HG03108 (cell line): ENCODE results near the gene SRD5A3.
"Not testable (repeated sequence)": the region's sequence is repeated elsewhere in the genome, so short reads cannot be mapped to it uniquely, and the experiment has no call there.

Experiments
- ATAC-seq: cut with Tn5 transposase; IDR thresholded peaks from one replicate; pipeline ENCODE4 v1.9.1; 2021; ENCODE audit warnings: moderate library complexity; ENCODE audit not compliant: unreplicated experiment

SRD5A3 gene

DNA sequence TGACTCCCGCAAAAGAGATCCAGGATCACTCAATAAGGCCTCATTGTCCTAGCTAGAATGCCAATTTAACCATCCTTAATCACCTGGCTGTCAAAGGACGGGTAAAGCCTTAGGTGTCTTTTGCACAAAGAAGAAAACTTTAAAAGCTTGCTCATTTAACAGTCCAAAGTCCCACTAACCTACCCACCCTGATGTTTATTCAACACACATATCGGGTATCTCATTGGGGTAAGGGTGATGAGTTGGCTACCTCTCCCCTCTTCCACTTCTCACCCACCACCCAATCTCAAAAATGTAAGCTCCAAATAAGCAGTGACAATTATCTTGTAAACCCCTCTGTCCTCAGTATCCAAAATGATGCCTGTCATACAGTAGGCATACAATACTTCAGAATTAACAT is 988 bp upstream of the SRD5A3 start:
- no peak for ATAC-seq

DNA sequence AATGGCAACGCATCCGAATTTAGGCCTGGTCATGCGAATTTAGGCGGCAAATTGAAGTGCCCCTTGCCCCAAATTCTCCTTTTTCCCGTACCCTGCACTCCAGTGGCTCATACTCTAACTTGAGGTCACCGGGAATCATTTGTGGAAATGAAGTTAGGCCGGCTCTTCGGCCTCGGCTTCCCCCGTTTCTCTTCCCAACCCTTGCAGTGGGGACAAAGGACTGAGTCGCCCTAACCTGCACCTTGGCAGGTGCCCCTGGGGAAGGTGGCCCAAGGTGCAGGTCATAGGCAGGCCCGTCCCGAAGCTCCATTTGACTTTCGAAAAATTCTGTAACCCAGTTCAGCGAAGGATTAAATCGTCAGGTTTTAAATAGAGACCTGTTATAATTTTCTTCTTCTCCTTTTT is 811 bp downstream of the SRD5A3 start:
- no peak for ATAC-seq

DNA sequence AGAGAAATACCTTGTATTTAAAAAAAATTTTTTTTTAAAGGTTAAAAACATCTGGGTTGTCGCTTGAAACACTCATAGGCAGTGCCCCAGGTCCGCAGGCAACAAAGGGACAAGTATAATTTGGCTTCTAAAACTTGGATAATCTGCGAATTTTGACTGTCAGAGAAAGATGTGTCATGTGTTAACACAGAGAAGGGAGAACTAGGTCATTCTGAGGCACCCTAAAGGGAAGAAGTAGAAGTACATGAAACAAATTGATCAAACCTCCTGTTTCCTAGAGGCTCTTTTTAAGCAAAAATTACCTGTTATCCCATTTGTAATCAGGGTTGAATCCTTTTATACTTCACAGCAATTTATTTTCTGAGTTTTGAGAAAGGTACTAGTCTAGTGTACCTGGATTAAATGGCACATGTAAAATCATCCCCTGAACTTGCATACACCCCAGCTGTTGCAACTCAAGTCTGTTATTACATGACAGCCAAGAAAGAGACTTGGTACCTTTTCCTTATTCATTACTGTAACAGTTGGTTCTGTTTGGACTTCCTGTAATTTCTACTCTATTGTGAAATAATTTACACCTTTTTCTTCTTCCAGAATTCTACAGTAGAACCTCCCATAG is 1.7 kb downstream of the SRD5A3 start:
- no peak for ATAC-seq

DNA sequence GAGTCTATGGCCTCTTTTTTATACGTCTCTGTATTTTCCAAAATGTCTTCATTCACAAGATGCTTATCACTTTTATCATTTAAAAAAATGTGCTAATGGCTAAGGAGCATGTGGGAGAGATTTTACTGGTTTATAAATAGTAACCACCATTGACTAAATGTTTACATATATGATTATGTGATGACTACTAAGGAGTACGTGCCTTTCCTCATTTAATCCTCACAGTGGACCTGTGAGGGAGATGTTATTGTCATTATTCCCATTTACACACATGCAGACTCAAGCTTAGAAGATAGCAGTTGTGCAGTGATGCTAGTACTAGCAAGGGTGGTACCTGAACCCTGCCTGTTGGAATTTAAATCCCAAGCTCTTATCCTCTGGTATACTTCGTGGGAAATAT is 2.4 kb downstream of the SRD5A3 start:
- no peak for ATAC-seq

DNA sequence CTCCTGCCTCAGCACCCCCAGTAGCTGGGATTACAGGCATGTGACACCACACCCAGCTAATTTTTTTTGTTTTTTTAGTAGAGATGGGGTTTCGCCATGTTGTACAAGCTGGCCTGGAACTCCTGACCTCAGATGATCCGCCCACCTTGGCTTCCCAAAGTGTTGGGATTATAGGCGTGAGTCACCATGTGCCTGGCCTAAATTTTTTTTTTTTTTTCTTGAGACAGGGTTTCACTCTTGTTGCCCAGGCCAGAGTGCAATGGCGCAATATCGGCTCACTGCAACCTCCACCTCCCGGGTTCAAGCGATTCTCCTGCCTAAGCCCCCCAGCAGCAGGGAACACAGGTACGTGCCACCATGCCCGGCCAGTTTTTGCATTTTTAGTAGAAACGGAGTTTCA is 4.8 kb downstream of the SRD5A3 start:
- not testable (repeated sequence) for ATAC-seq

DNA sequence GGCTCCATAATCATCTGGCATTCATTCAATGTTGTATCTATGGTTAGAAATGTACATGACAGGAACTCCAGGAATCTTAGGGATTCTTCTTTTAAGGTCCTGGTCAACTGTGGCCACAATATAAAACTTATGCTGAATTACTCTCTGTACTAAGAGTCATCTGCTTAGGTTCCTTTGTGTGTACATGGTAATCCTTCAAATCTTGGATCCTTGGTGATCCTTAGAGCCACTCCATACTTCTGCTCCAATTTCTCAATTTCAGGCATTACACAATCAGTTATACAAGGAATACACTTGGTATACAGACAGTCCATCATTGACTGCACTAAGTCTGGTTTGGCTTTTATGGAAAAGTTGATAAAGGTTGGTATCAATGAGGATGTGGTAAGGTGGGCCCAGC is 5.8 kb downstream of the SRD5A3 start:
- ATAC-seq, result no peak

DNA sequence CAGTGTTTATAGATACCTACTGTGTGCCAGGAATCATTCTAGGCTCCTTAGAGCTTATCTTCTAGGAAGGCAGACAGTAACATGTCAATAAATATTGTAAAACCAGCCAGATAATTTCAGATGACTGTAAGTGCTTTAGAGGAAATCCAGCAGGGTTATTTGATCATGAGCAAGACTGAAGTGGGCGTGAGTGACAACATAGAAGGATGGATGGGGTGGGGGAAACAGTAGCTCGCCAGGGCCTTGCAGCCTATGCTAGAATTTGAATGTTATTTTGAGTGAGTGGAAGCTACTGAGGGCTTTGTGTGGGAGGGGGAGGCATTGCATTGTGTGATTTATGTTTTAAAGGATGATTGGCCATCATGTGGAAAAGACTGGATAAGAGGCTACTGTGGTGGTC is 6.7 kb downstream of the SRD5A3 start:
- no peak for ATAC-seq

DNA sequence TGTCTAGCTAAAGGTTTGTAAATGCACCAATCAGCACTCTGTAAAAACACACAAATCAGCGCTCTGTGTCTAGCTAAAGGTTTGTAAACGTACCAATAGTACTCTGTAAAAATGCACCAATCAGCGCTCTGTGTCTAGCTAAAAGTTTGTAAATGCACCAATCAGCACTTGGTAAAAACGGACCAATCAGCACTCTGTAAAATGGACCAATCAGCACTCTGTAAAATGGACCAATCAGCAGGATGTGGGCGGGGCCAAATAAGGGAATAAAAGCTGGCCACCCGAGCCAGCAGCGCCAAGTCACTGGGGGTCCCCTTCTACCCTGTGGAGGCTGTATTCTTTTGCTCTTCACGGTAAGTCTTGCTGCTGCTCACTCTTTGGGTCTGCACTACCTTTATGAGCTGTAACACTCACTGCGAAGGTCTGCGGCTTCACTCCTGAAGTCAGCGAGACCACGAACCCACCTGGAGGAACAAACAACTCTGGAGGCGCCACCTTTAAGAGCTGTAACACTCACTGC is 7.2 kb downstream of the SRD5A3 start:
- not testable (repeated sequence) for ATAC-seq

DNA sequence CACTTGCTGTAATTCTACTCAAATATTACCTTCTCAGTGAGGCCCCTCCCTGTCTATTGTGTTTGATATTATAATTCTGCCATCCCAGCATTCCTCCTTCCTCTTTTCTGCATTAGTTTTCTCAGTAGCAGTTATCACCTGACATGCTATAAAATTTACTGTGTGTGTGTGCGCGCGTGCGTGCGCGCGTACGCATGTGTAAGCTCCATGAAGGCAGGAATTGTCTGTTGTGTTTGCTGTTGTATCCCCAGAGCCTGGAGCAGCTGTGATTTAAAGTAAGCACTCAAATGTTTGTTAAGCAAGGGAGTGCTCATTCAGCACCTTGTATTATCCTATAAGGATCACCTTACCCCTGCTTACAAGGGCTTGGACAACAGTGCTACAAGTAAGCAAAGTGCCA is 8.6 kb downstream of the SRD5A3 start:
- ATAC-seq, result no peak

DNA sequence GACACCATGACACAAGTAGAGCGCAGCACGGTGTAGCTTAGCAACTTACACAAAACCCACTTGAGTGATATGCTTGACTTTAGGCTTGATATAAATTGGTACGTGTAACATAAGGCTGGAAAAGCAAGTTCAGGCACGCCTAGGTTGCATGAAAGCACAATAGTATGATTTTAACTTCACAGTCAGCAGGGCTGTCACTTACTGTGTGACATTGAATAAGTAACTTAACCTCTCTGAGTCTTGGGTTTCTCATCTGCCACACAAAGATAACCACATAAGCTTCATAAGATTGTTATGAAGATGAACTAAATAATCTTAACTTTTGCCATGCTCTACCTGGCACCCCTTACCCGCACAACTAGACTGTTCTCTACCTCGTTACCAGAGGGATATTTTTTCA is 9.5 kb downstream of the SRD5A3 start:
- no peak for ATAC-seq

DNA sequence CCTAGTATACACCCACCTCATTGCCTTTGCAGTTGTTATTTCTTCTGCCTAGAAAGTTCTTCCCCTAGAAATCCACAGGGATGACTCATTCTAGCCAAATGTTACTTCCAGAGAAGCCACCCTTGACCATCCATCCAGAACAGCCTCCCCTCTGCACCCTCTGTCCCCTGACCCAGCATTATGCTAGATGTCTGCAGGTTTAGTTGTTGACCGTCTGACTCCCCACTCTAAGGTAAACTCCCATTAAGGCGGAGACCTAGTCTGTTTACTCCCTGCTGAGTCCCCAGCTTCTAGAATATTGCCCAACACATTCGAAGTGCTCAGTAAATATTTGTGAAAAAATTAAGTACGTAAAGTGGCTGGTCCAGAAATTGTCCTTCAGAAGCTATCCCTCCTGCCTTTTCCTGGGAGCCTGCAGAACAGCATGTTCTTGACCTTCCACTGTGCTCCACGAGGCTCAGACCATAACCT is 11.0 kb downstream of the SRD5A3 start:
- ATAC-seq, result no peak

DNA sequence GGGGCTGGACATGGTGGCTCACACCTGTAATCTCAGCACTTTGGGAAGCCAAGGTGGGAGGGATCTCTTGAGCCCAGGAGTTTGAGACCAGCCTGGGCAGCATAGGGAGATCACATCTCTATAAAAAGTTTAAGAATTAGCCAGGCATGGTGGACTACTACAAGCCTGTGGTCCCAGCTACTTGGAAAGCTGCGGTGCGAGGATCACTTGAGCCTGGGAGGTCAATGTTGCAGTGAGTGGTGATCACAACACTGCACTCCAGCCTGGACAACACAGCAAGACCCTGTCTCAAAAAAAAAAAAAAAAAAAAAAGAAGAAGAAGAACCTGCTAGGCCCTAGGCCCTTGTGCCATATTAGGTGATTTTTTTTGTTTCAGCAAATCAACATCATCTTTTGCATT is 12.2 kb downstream of the SRD5A3 start:
- no peak for ATAC-seq

DNA sequence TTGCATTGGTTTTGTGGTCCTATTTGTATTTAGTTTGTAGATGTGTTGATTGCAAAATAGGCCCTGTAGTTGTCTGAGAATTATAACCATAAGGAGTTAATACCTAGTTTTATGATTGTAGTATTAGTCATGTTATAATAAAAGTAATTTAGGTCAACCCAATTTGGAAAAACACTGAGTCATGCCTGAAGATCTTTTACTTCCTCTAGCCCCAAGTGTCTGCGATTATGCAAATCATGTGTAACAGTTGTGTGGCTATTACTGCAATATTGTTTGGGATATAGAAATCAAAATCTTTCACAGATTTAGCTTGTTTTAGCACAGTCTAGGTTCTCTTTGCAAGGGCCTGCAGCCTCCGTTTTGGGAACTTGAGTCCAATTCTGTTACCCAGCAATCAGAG is 12.6 kb downstream of the SRD5A3 start:
- ATAC-seq, result peak; percentile 78

DNA sequence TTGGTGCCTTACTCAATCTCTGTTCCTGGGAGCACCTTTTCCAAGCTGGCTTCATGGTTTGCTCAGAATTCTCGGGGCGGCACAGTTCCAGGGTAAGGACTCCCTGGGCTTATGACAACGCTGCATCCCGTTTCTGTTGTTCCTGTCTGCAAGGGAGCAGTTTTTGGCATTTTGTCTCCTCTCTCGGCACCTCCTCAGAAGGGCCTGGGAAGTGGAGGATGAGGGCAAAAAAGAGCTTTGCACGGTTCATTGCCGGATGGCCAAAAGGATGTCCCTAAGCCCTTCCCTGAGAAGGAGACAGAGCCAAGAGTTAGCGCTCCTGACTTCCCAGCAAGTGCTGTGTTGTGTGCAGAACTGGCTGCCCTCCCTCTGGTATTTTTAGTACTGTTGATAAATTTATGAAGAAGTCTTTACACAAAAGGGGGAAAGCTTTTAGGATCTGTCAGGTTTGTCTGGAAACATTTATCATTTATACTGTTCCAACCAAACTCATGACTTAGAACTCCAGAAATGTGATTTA is 13.4 kb downstream of the SRD5A3 start:
- no peak for ATAC-seq

DNA sequence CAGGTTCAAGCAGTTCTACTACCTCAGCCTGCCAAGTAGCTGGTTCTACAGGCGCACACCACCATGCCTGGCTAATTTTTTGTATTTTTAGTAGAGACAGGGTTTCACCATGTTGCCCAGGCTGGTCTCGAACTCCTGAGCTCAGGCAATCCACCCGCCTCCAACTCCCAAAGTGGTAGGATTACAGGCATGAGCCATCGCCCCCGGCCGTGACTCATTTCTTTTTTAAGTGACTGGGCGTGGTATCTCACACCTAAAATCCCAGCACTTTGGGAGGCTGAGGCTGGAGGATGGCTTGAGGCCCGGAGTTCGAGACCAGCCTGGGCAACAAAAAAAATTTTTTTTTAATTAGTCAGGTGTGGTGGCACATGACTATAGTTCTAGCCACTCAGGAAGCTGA is 16.9 kb downstream of the SRD5A3 start:
- not testable (repeated sequence) for ATAC-seq

DNA sequence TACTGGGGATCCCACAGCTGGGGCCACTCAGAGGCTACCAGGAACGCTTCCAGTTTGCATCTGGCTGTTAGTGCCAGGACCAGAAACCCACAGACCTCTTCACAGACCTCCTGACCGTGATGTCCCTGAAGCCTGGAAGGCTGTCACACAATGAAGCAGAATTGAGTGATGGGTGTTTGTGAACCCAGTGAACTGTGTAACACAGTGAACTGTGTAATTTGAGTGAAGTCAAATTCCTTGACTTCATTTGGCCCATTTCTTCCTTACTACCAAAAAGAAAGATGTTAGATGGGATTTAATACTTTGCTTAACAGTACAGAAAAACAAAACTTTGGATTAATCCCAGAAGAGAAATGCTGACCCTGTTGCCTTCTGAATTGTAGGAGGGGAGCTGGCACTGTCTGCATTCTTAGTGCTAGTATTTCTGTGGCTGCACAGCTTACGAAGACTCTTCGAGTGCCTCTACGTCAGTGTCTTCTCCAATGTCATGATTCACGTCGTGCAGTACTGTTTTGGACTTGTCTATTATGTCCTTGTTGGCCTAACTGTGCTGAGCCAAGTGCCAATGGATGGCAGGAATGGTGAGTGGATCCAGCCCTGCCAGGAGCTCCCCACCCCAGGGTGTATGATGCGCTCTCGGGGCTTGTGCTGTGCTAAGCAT is 17.8 kb downstream of the SRD5A3 start:
- ATAC-seq, result no peak

DNA sequence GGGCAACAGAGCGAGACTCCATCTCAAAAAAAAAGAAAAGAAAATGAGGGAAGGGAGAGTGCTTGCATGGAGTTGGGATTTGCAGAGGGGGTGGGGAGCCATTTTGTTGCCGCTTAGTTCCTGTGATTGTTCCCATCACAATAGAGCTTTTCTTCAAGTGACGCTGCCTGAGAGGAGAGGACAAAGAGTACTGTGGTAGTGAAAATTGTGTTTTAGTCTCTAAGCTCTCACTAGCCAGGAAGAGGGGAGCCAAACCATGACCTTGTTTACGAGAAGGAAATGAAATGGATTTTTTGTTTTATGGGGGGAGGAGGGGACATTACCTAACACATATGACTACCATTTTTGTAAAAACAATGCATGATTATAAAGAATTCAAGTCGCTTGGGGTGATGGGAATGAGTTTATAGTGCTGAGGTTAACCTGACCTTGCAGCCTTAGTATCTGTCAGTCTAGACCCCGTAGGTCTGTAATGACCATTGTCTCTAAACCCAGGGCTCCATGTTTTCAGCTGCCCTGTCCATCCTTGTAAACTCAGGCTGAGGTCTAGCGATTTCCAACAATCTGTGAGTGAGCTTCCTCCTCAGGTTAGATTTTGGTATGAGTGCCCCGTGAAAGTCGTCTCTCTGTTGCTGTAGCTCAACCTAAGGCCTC is 18.8 kb downstream of the SRD5A3 start:
- no peak for ATAC-seq

DNA sequence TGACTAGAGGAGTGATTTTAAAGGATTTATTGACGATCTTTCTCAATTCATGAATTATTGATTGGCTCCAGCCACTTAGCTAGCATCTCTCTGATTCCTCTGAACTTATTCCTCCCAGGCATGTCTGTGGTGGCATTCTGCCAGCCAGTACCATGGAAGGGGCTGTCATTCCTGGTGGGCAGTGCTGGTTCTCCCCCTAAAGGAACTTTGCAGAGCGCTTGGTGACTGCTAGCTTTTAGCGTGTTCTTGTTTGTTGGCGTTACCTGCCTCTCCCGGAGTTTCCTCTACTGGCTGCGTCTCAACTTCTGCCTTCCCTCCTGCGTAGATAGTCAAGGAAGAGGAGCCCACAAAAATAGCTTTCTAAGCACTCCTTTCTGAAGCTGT is 19.3 kb downstream of the SRD5A3 start:
- ATAC-seq, result no peak

DNA sequence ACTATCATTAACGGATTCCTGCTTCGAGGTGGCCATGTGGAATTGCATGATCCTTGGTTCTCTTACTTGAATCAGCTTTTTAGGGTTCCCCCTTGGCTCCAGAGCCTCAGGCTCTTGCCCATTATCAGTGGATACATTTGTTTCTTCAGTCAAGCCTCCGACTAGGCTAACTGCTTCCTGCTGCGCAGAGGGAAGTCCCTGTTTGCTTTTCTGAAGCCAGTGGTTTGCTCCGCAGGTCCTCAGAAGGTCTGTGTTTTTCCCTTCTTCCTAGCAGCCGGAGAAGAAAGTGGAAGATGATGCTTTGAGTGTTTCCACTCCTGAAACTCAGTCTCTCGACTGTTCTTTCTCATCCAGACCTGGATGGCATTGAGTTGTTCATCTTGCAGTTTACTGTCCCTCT is 20.6 kb downstream of the SRD5A3 start:
- no peak for ATAC-seq

DNA sequence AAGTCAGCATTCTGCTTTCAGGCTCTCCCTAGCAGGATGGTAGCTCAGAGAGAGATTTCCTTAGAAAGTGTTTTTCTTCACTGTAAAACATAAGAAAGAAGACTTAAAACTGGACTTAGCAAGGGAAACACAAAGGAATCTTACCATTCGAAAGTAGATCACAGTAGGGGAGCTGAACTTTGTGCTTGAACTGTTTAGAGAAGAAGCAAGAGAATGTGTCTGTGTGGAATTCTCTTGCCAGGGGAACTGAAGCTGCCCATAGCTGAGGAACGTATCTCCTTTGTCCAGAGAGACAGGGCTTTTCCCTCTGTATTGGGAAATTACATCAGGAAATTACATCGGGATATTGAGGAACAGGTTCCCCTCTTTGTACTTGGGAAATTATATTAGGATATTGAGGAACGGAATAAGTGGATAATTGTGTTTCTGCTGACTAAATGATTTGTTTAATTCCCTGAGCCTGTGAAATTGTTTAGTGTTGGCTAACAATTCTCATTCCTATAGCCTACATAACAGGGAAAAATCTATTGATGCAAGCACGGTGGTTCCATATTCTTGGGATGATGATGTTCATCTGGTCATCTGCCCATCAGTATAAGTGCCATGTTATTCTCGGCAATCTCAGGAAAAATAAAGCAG is 21.2 kb downstream of the SRD5A3 start:
- ATAC-seq, result no peak

DNA sequence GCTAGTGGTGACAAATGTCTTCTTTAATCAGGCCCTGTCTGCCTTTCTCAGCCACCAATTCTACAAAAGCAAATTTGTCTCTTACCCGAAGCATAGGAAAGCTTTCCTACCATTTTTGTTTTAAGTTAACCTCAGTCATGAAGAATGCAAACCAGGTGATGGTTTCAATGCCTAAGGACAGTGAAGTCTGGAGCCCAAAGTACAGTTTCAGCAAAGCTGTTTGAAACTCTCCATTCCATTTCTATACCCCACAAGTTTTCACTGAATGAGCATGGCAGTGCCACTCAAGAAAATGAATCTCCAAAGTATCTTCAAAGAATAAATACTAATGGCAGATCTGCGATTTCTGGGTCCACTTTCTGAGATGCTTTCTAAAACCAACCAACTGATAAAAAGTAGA is 23.9 kb downstream of the SRD5A3 start:
- no peak for ATAC-seq

DNA sequence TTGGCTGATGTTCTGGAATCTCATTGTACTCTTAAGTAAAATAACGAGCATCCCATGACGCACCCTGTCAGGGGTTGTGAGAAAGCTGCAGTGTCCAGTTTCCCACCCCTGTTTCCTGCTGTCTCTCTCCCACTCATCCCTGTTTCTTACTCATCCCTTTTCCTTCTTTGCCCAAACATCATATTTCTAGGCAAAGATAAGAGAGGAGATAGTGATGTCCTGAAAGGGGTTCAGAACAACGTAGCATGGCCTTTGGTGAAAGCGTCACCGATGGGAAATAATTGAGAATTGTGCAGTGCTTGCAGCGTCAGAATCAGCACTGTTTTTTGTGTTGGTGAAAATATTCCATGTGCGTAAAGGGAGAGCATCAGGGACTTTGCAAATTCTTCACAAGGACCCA is 26.2 kb downstream of the SRD5A3 start:
- ATAC-seq, result no peak
